GM12878 (cell line): ENCODE data around the gene HMG20B. TPM values are rescaled to one million over a fixed set of nuclear protein-coding genes. Genes with fewer than 3 reads are reported as not detected.

Source experiments
- ATAC-seq: fragments of 200-7000 bp; cut with Tn5 transposase; 3 replicates; pipeline ENCODE4 v1.9.1; 2020; ENCODE audit warnings: mild to moderate bottlenecking, moderate library complexity
- BruUV-seq: library from RNA; stranded (reverse); fragments of 400-500 nt; replicated peaks from 2 replicates; lab custom pipeline; 2021; lab: Mats Ljungman, UMichigan
- CTCF ChIA-PET: fragments of 300-600 bp; sonication (Branson Sonifier 250); formaldehyde crosslinking; extraction: SDS; loops from one replicate; lab custom pipeline; 2021; ENCODE audit warnings: inconsistent platforms; lab: Yijun Ruan, JAX
- POLR2A ChIA-PET: fragments of 350-600 bp; formaldehyde crosslinking; extraction: SDS; loops from one replicate; lab custom pipeline; 2021; ENCODE audit warnings: inconsistent platforms; lab: Charles Lee
- RAD21 ChIA-PET: fragments of 300-600 bp; sonication (Branson Sonifier 250); formaldehyde crosslinking; loops from one replicate; lab custom pipeline; 2023; ENCODE audit warnings: antibody characterized with exemption; ENCODE audit not compliant: unreplicated experiment; lab: Charles Lee
- SMC1A ChIA-PET: fragments of 300-600 bp; sonication (Branson Sonifier 250); formaldehyde crosslinking; loops from one replicate; lab custom pipeline; 2023; ENCODE audit not compliant: unreplicated experiment, uncharacterized antibody; lab: Charles Lee
- DNase-seq: peaks from one replicate; pipeline ENCODE4 v3.0.0-alpha.2; 2011; ENCODE audit warnings: low read depth, low spot score
- FAIRE-seq: peaks from 3 replicates; lab custom pipeline; 2011; peaks lifted over from hg19 to GRCh38; lab: Jason Lieb, UNC
- H2AFZ ChIP-seq: 2 replicates; pipeline ENCODE4 v1.6.0; 2011; ENCODE audit warnings: low read depth, low read length, control low read depth; ENCODE audit not compliant: control insufficient read depth
- H3K27ac ChIP-seq: 2 replicates; pipeline ENCODE4 v1.5.1; 2011; ENCODE audit warnings: control low read depth; ENCODE audit not compliant: control insufficient read depth, insufficient read depth
- H3K27me3 ChIP-seq, 2 experiments: replicated peaks in 1 of 2; 2 replicates each; pipeline versions ENCODE4 v1.6.0 to v1.6.1; 2011; ENCODE audit warnings: low read length in 1 of 2; ENCODE audit not compliant: control insufficient read depth in 2 of 2, insufficient read depth in 2 of 2
- H3K36me3 ChIP-seq, 2 experiments: 2 replicates each; pipeline ENCODE4 v1.5.1; 2011; ENCODE audit warnings: low read length in 1 of 2; ENCODE audit not compliant: control insufficient read depth in 2 of 2, insufficient read depth in 2 of 2
- H3K4me1 ChIP-seq: 2 replicates; pipeline ENCODE4 v1.6.1; 2011; ENCODE audit warnings: mild to moderate bottlenecking, low read length, moderate library complexity, mixed read lengths; ENCODE audit not compliant: control insufficient read depth, insufficient read depth
- H3K4me2 ChIP-seq: 2 replicates; pipeline ENCODE4 v1.6.0; 2011; ENCODE audit warnings: control low read depth; ENCODE audit not compliant: control insufficient read depth, insufficient read depth
- H3K4me3 ChIP-seq: fragments of 200-600 bp; sonication (generic); 2 replicates; pipeline ENCODE4 v1.5.1; 2016
- H3K79me2 ChIP-seq: 2 replicates; pipeline ENCODE4 v1.6.0; 2011; ENCODE audit warnings: low read length; ENCODE audit not compliant: control insufficient read depth, insufficient read depth
- H3K9ac ChIP-seq: 2 replicates; pipeline ENCODE4 v1.8.0; 2011; ENCODE audit warnings: low read length, control low read depth, mixed read lengths; ENCODE audit not compliant: control insufficient read depth, insufficient read depth
- H3K9me3 ChIP-seq: replicated peaks from 3 replicates; pipeline ENCODE4 v1.5.1; 2011; ENCODE audit warnings: mild to moderate bottlenecking, low read length; ENCODE audit not compliant: control insufficient read depth, insufficient read depth
- H4K20me1 ChIP-seq: 2 replicates; pipeline ENCODE4 v1.6.0; 2011; ENCODE audit not compliant: control insufficient read depth, insufficient read depth
- EED ChIP-seq: sonication (generic); IDR thresholded peaks from 2 replicates; pipeline ENCODE4 v1.6.1; 2016; ENCODE audit warnings: antibody characterized with exemption, low read depth
- HDGF ChIP-seq: fragments of 450-650 bp; IDR thresholded peaks from 2 replicates; pipeline ENCODE4 v1.6.1; 2016; ENCODE audit warnings: antibody characterized with exemption
- WGBS: methylation state at CpG from one replicate; pipeline ENCODE4 v1.1.6; 2016; ENCODE audit warnings: low lambda C conversion rate; ENCODE audit not compliant: insufficient replicate concordance, insufficient coverage; ENCODE audit errors: missing lambda C conversion rate; 5-methylcytosine and 5-hydroxymethylcytosine counted together
- in situ Hi-C: fragments of 300-500 bp; cut with MboI; formaldehyde crosslinking; loops from 9 replicates; pipeline ENCODE4 v1.14.3; 2018; ENCODE audit warnings: mixed read lengths
- intact Hi-C: fragments of 100-400 bp; cut with micrococcal nuclease; formaldehyde crosslinking; loops from one replicate; pipeline ENCODE4 v1.14.2; 2022; ENCODE audit not compliant: unreplicated experiment
- polyA plus RNA-seq, 11 experiments: library from polyadenylated mRNA; depleted of rRNA in 4 of 11; unstranded in 6 of 11; stranded (reverse) in 5 of 11; fragments of >200 nt; fragmentation: Nextera tagmentation in 4 of 11; fragmentation: Illumina TruSeq in 1 of 11; extraction: Ambion mirVana in 4 of 11; extraction: Trizol in 1 of 11; gene quantifications; 1 replicate in 1 of 11; 2 replicates in 10 of 11; pipeline versions ENCODE4 v1.2.1 to v1.2.3, GENCODE V29; 2011 to 2016; ENCODE audit warnings: inconsistent platforms in 2 of 11, missing spikeins in 2 of 11, low read depth in 1 of 11
- total RNA-seq, 4 experiments: library from RNA; depleted of rRNA in 3 of 4; stranded (reverse); fragments of >200 nt in 3 of 4; fragmentation: Illumina TruSeq in 1 of 4; extraction: Trizol in 1 of 4; gene quantifications; 2 replicates each; pipeline versions ENCODE4 v1.2.1 to v1.2.3, GENCODE V29; 2013 to 2021
- TF ChIP-seq, protein P1 (sequence below): fragments of 450-650 bp; formaldehyde crosslinking; IDR thresholded peaks from 2 replicates; pipeline ENCODE4 v1.4.0; 2022; ENCODE audit warnings: mild to moderate bottlenecking, moderate library complexity

The HMG20B gene
- total and polyA plus RNA-seq, 10 of the 15 experiments (the other 5 are each of a cell fraction or from before 2014, with no cell fraction given), result 0.37 to 92.7 (median 47.0) TPM

DNA sequence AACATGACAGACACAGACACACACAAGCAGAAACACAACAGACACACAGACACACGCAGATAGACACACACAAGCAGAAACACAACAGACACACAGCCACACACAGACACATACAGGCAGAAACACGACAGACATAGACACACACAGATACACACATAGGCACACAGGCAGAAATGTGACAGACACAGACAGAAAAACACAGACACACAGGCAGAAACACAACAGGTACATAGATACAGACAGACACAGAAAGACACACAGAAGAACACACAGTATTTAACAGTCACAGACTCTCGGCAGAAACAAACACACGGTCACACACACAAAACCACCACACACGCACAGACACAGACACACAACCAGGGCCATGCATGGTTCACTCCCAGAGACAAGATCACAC, 33.0 kb downstream of the HMG20B start:
- no peak for ATAC-seq
- H3K36me3 ChIP-seq, result 0 out of 4 replicates have a peak, but pooled peaks cover 0 to under 1% of the 10 kb centered on the region in 2 experiments
- H3K9me3 ChIP-seq, result no peaks in the 10 kb centered on the region
- intact Hi-C loops, result loop anchor here (5.0 kb wide), 1 partner anchor 33 kb away; the partner anchor contains the start of gene HMG20B
- ChIA-PET SMC1A (no interaction called here), POLR2A (no interaction called here), CTCF (no interaction called here), RAD21 (no interaction called here)
- BruUV-seq, result no TSS peak
- H2AFZ ChIP-seq, result no peak overlapping the region; the same call in 1 of the 2 replicates
- TF ChIP-seq EED (no peak), HDGF (0 out of 2 replicates have a peak, but pooled peaks have one; percentile 17)
- TF ChIP-seq, protein P1, sequence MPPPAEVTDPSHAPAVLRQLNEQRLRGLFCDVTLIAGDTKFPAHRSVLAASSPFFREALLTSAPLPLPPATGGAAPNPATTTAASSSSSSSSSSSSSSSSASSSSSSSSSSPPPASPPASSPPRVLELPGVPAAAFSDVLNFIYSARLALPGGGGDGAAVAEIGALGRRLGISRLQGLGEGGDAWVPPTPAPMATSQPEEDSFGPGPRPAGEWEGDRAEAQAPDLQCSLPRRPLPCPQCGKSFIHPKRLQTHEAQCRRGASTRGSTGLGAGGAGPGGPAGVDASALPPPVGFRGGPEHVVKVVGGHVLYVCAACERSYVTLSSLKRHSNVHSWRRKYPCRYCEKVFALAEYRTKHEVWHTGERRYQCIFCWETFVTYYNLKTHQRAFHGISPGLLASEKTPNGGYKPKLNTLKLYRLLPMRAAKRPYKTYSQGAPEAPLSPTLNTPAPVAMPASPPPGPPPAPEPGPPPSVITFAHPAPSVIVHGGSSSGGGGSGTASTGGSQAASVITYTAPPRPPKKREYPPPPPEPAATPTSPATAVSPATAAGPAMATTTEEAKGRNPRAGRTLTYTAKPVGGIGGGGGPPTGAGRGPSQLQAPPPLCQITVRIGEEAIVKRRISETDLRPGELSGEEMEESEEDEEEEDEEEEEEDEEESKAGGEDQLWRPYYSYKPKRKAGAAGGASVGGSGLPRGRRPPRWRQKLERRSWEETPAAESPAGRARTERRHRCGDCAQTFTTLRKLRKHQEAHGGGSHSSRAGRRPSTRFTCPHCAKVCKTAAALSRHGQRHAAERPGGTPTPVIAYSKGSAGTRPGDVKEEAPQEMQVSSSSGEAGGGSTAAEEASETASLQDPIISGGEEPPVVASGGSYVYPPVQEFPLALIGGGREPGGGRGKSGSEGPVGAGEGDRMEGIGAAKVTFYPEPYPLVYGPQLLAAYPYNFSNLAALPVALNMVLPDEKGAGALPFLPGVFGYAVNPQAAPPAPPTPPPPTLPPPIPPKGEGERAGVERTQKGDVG, result no peak
- no peak for FAIRE-seq
- no peak overlapping the region for H3K9ac ChIP-seq
- H3K4me1 ChIP-seq, result peaks cover 12% of the 10 kb centered on the region
- no peak overlapping the region for H3K4me3 ChIP-seq
- no peak overlapping the region for H3K27ac ChIP-seq
- H3K79me2 ChIP-seq, result no peaks in the 10 kb centered on the region
- H4K20me1 ChIP-seq, result no peaks in the 10 kb centered on the region
- in situ Hi-C loops, result no loop called here
- no peak for DNase-seq
- H3K27me3 ChIP-seq, result no peaks in the 10 kb centered on the region
- WGBS, result 41% methylated on average over 5 of the region's 5 CpGs
- H3K4me2 ChIP-seq, result no peak overlapping the region
